ENCODE data around the gene MRPL24. TPM values are rescaled to one million over a fixed set of nuclear protein-coding genes. Genes with fewer than 3 reads are reported as not detected.

The MRPL24 gene
- total and polyA plus RNA-seq, 9 of the 15 experiments (the other 6 are each of a cell fraction or from before 2014, with no cell fraction given), result 74.3 to 267 (median 113) TPM

DNA sequence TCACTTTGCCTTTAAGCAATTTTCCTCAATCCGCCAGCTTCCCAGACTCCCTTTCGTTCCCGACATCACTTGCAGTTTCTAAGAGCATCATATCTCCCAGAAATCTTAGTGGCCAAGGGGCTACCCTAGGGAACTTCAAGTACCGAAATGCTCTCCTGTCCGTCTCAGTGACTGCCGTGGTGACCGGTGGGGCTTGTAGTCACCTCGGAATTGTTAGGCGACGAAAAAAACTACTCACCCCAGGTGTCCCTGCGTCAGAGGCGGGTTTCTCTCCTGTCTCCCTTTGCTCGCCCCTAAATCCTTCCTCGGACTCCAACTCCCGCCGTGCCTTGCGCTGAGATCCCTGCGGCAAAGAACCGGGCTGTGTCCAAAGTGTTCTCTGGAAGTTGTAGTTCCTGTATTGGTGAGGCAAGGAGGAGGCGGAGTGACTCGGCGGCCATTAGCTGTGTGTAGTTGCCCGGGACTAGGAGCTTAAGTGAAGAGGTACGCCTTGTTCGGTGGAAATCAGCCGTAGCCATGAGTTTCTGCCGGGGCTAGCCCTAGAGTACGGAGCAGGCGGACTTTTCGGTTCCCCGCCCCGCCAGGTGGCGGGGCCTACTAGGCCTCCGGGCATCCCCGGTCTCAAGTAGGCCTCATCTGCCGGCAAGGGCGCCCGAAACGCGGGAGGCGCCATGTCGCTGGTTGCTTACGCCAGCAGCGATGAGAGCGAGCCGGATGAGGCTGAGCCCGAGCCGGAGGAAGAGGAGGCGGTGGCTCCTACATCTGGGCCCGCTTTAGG lies 26.4 kb upstream of the MRPL24 start, which contains the start of gene PRCC (continued):
- TF ChIP-seq SAFB2 (IDR thresholded peaks at IDR 0.05; ENCODE audit: borderline replicate concordance, low read depth, low read length, severe bottlenecking) (no peak), NRF1 (conservative IDR thresholded peaks at IDR 0.05 in 1 of 2, IDR thresholded peaks at IDR 0.05 in 1 of 2) (peak; percentile 80 to 84), HDAC6 (IDR thresholded peaks at IDR 0.05; ENCODE audit: low read depth, low read length) (no peak), BACH1 (tag; IDR thresholded peaks at IDR 0.05) (peak; percentile 92; the same call in 1 of the 2 replicates), TEAD1 (CRISPR knock-in tag; IDR thresholded peaks at IDR 0.05) (peak; percentile 59 to 64; a peak in 3 of 4 replicates), MEF2D (tag; conservative IDR thresholded peaks at IDR 0.05; ENCODE audit: low read depth) (no peak; the same call in none of the 2 replicates), ZNF76 (CRISPR knock-in tag; IDR thresholded peaks at IDR 0.05; ENCODE audit: borderline replicate concordance) (peak; percentile 82; the same call in 1 of the 2 replicates), ZNF224 (CRISPR knock-in tag; IDR thresholded peaks at IDR 0.05) (peak; percentile 77; the same call in 1 of the 2 replicates), SMAD2 (IDR thresholded peaks at IDR 0.05; ENCODE audit: low read depth, low read length) (peak; percentile 93; the same call in 1 of the 2 replicates), MXI1 (IDR thresholded peaks at IDR 0.05; ENCODE audit: low read depth, low read length) (peak; percentile 49), FOXK1 (CRISPR knock-in tag; IDR thresholded peaks at IDR 0.05; ENCODE audit: borderline replicate concordance) (peak; percentile 89), ELF4 (CRISPR knock-in tag; IDR thresholded peaks at IDR 0.05) (no peak), HNRNPUL1 (IDR thresholded peaks at IDR 0.05; ENCODE audit: low read length) (no peak), NR2C1 (IDR thresholded peaks at IDR 0.05) (peak; percentile 73), NR2C1 (tag; IDR thresholded peaks at IDR 0.05) (peak; percentile 92), ZKSCAN8 (CRISPR knock-in tag; IDR thresholded peaks at IDR 0.05) (peak; percentile 79; the same call in 1 of the 2 replicates), ZNF431 (CRISPR knock-in tag; IDR thresholded peaks at IDR 0.05) (0 out of 2 replicates have a peak, but pooled peaks have one; percentile 66), CREM (IDR thresholded peaks at IDR 0.05; ENCODE audit: low read depth) (peak; percentile 98), RB1 (IDR thresholded peaks at IDR 0.05; ENCODE audit: low read depth) (no peak; the same call in 1 of the 2 replicates), OTX1 (CRISPR knock-in tag; IDR thresholded peaks at IDR 0.05) (no peak)
- TF ChIP-seq, protein P1, sequence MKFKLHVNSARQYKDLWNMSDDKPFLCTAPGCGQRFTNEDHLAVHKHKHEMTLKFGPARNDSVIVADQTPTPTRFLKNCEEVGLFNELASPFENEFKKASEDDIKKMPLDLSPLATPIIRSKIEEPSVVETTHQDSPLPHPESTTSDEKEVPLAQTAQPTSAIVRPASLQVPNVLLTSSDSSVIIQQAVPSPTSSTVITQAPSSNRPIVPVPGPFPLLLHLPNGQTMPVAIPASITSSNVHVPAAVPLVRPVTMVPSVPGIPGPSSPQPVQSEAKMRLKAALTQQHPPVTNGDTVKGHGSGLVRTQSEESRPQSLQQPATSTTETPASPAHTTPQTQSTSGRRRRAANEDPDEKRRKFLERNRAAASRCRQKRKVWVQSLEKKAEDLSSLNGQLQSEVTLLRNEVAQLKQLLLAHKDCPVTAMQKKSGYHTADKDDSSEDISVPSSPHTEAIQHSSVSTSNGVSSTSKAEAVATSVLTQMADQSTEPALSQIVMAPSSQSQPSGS (CRISPR knock-in tag; IDR thresholded peaks at IDR 0.05), result 0 out of 2 replicates have a peak, but pooled peaks have one; percentile 43
- TF ChIP-seq, protein P2, sequence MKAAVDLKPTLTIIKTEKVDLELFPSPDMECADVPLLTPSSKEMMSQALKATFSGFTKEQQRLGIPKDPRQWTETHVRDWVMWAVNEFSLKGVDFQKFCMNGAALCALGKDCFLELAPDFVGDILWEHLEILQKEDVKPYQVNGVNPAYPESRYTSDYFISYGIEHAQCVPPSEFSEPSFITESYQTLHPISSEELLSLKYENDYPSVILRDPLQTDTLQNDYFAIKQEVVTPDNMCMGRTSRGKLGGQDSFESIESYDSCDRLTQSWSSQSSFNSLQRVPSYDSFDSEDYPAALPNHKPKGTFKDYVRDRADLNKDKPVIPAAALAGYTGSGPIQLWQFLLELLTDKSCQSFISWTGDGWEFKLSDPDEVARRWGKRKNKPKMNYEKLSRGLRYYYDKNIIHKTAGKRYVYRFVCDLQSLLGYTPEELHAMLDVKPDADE (conservative IDR thresholded peaks at IDR 0.05; ENCODE audit: control insufficient read depth, low read depth, low read length), result peak; percentile 100
- TF ChIP-seq, protein P3, sequence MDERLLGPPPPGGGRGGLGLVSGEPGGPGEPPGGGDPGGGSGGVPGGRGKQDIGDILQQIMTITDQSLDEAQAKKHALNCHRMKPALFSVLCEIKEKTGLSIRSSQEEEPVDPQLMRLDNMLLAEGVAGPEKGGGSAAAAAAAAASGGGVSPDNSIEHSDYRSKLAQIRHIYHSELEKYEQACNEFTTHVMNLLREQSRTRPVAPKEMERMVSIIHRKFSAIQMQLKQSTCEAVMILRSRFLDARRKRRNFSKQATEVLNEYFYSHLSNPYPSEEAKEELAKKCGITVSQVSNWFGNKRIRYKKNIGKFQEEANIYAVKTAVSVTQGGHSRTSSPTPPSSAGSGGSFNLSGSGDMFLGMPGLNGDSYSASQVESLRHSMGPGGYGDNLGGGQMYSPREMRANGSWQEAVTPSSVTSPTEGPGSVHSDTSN (CRISPR knock-in tag; IDR thresholded peaks at IDR 0.05; ENCODE audit: low read depth), result no peak
- TF ChIP-seq, protein P3 (tag; conservative IDR thresholded peaks at IDR 0.05; ENCODE audit: low read depth), result peak; percentile 68; the same call in 1 of the 2 replicates
